ENCODE measurements around the gene RHCE. TPM values are rescaled to one million over a fixed set of nuclear protein-coding genes. Genes with fewer than 3 reads are reported as not detected.
"Not testable (repeated sequence)": the region's sequence is repeated elsewhere in the genome, so short reads cannot be mapped to it uniquely, and the experiment has no call there.

The RHCE gene
- total RNA-seq, 3 donors from 2014 or later: 0.39 TPM; not detected in 2

- no peak overlapping the region for H3K4me3 ChIP-seq
- DNase-seq (no peak), ATAC-seq (no peak)
- no peaks in the 10 kb centered on the region for H3K36me3 ChIP-seq (ENCODE audit: low read depth)
- intact Hi-C loops (cut with DNase I, micrococcal nuclease): no loop called here
- peaks cover 18% of the 10 kb centered on the region for H3K4me1 ChIP-seq (ENCODE audit: low read depth)
- no peak for TF ChIP-seq CTCF (IDR thresholded peaks at IDR 0.05)
- H3K9me3 ChIP-seq: no peaks in the 10 kb centered on the region
These were observed 78.9 kb downstream of the RHCE start for GRCh38 chr1:25341746-25342145.

- ATAC-seq (no peak), DNase-seq (no peak)
- Histone ChIP-seq H3K4me3 (peak overlapping the region; percentile 76), H3K9me3 (no peaks in the 10 kb centered on the region), H3K4me1 (ENCODE audit: low read depth) (peaks cover 18% of the 10 kb centered on the region), H3K36me3 (ENCODE audit: low read depth) (no peaks in the 10 kb centered on the region)
- no peak for TF ChIP-seq CTCF (IDR thresholded peaks at IDR 0.05)
- intact Hi-C loops (cut with DNase I, micrococcal nuclease): no loop called here
These were observed 81.6 kb downstream of the RHCE start for GRCh38 chr1:25338986-25339385.

- TF ChIP-seq CTCF (IDR thresholded peaks at IDR 0.05): no peak
- peak; percentile 91 to 94 (median 94) for DNase-seq
These were observed 82.2 kb downstream of the RHCE start, which contains the start of gene TMEM50A for GRCh38 chr1:25338188-25338981. TSS of gene TMEM50A (plus strand) at chr1:25338334. CDS start at chr1:25340487, 2,153 bp downstream.

GRCh38 chr1:25337483-25338187 is 83.0 kb downstream of the RHCE start:
- peak; percentile 35 to 62 (median 62) for DNase-seq
- peak; percentile 82 for ATAC-seq
- Histone ChIP-seq H3K4me3 (peak overlapping the region; percentile 76), H3K4me1 (ENCODE audit: low read depth) (peaks cover 18% of the 10 kb centered on the region)
- H3K36me3 ChIP-seq (ENCODE audit: low read depth); H3K9me3 ChIP-seq; intact Hi-C loops (cut with DNase I, micrococcal nuclease): not testable (repeated sequence)

More at GRCh38 chr1:25338188-25338981, 82.2 kb downstream of the RHCE start, which contains the start of gene TMEM50A:
- Histone ChIP-seq H3K4me3 (peak within 1 kb of the TSS; percentile 76), H3K9me3 (no peaks in the 10 kb centered on the region), H3K36me3 (ENCODE audit: low read depth) (no peaks in the 10 kb centered on the region), H3K4me1 (ENCODE audit: low read depth) (peaks cover 18% of the 10 kb centered on the region)
- intact Hi-C loops (cut with DNase I, micrococcal nuclease): no loop called here
- ATAC-seq: peak; percentile 97

GRCh38 chr1:25336922-25337354 is 83.7 kb downstream of the RHCE start:
- DNase-seq (peak; percentile 60 to 74 (median 71)), ATAC-seq (peak; percentile 57)
- H3K4me1 ChIP-seq (ENCODE audit: low read depth): peaks cover 18% of the 10 kb centered on the region
- H3K9me3 ChIP-seq; intact Hi-C loops (cut with DNase I, micrococcal nuclease); H3K36me3 ChIP-seq (ENCODE audit: low read depth): not testable (repeated sequence)
- peak overlapping the region; percentile 17 for H3K4me3 ChIP-seq

GRCh38 chr1:25329950-25330349 is 90.7 kb downstream of the RHCE start:
- H3K9me3 ChIP-seq; H3K4me1 ChIP-seq (ENCODE audit: low read depth); DNase-seq; intact Hi-C loops (cut with DNase I, micrococcal nuclease); H3K36me3 ChIP-seq (ENCODE audit: low read depth); H3K4me3 ChIP-seq: not testable (repeated sequence)
- ATAC-seq: peak; percentile 26

- H3K9me3 ChIP-seq; DNase-seq; H3K4me3 ChIP-seq; intact Hi-C loops (cut with DNase I, micrococcal nuclease); ATAC-seq; H3K4me1 ChIP-seq (ENCODE audit: low read depth); H3K36me3 ChIP-seq (ENCODE audit: low read depth): not testable (repeated sequence)
These were observed 91.3 kb downstream of the RHCE start for GRCh38 chr1:25329336-25329735.

GRCh38 chr1:25328791-25329185 is 91.8 kb downstream of the RHCE start:
- H3K9me3 ChIP-seq; DNase-seq; intact Hi-C loops (cut with DNase I, micrococcal nuclease); H3K4me3 ChIP-seq; H3K4me1 ChIP-seq (ENCODE audit: low read depth); H3K36me3 ChIP-seq (ENCODE audit: low read depth); ATAC-seq: not testable (repeated sequence)

GRCh38 chr1:25327864-25328790 is 92.5 kb downstream of the RHCE start:
- intact Hi-C loops (cut with DNase I, micrococcal nuclease); DNase-seq; H3K9me3 ChIP-seq; H3K36me3 ChIP-seq (ENCODE audit: low read depth); H3K4me3 ChIP-seq; H3K4me1 ChIP-seq (ENCODE audit: low read depth): not testable (repeated sequence)
- ATAC-seq: peak; percentile 38

- ATAC-seq; H3K4me3 ChIP-seq; H3K9me3 ChIP-seq; H3K36me3 ChIP-seq (ENCODE audit: low read depth); H3K4me1 ChIP-seq (ENCODE audit: low read depth); DNase-seq; intact Hi-C loops (cut with DNase I, micrococcal nuclease): not testable (repeated sequence)
These were observed 96.2 kb downstream of the RHCE start for GRCh38 chr1:25324407-25324806.
